GM23338 (cell line): ENCODE results near the gene PRPF31. TPM values are rescaled to one million over a fixed set of nuclear protein-coding genes. Genes with fewer than 3 reads are reported as not detected.

ENCODE experiments used
- ATAC-seq: fragments of 200-7000 bp; cut with Tn5 transposase; 3 replicates; pipeline ENCODE4 v1.9.1; 2020
- DNase-seq: peaks from one replicate; pipeline ENCODE4 v3.0.0-alpha.2; 2015; ENCODE audit warnings: low spot score
- H2AFZ ChIP-seq: fragments of 200-600 bp; sonication (generic); 2 replicates; pipeline ENCODE4 v1.8.0; 2016; ENCODE audit warnings: antibody characterized with exemption, mild to moderate bottlenecking, moderate library complexity
- H3F3A ChIP-seq: fragments of 200-600 bp; sonication (generic); replicated peaks from 2 replicates; pipeline ENCODE4 v1.8.0; 2017; ENCODE audit warnings: antibody characterized with exemption, mixed run types, low read depth
- H3K27ac ChIP-seq: fragments of 200-600 bp; sonication (generic); 2 replicates; pipeline ENCODE4 v1.6.1; 2016; ENCODE audit warnings: low read depth
- H3K27me3 ChIP-seq: fragments of 200-600 bp; sonication (generic); 2 replicates; pipeline ENCODE4 v1.8.0; 2016; ENCODE audit warnings: mild to moderate bottlenecking, mixed run types, moderate library complexity; ENCODE audit not compliant: insufficient read depth
- H3K36me3 ChIP-seq: fragments of 200-600 bp; sonication (generic); 2 replicates; pipeline ENCODE4 v1.8.0; 2016; ENCODE audit warnings: mild to moderate bottlenecking; ENCODE audit not compliant: insufficient read depth
- H3K4me1 ChIP-seq: fragments of 200-600 bp; sonication (generic); 2 replicates; pipeline ENCODE4 v1.8.0; 2016; ENCODE audit warnings: mild to moderate bottlenecking, moderate library complexity; ENCODE audit not compliant: insufficient read depth
- H3K4me2 ChIP-seq: fragments of 200-600 bp; sonication (generic); 2 replicates; pipeline ENCODE4 v1.7.1; 2017; ENCODE audit warnings: mixed run types
- H3K4me3 ChIP-seq: fragments of 200-600 bp; sonication (generic); 2 replicates; pipeline ENCODE4 v1.6.1; 2016; ENCODE audit warnings: mixed run types
- H3K79me2 ChIP-seq: fragments of 200-600 bp; sonication (generic); replicated peaks from 2 replicates; pipeline ENCODE4 v1.8.0; 2017; ENCODE audit warnings: mild to moderate bottlenecking; ENCODE audit not compliant: insufficient read depth
- H3K9me2 ChIP-seq: fragments of 200-600 bp; sonication (generic); 2 replicates; pipeline ENCODE4 v1.8.0; 2017; ENCODE audit not compliant: insufficient read depth
- H4K20me1 ChIP-seq: fragments of 200-600 bp; sonication (generic); replicated peaks from 2 replicates; pipeline ENCODE4 v1.8.0; 2017; ENCODE audit warnings: mild to moderate bottlenecking; ENCODE audit not compliant: insufficient read depth
- H3K27ac Mint-ChIP-seq: 2 replicates; pipeline ENCODE4 v1.8.0; 2020; ENCODE audit warnings: inconsistent platforms, mild to moderate bottlenecking, moderate library complexity, mixed read lengths
- H3K27me3 Mint-ChIP-seq: 3 replicates; pipeline ENCODE4 v1.8.0; 2022; ENCODE audit warnings: low read depth, mild to moderate bottlenecking, moderate library complexity, mixed read lengths, inconsistent platforms; ENCODE audit not compliant: insufficient read depth, poor library complexity
- H3K36me3 Mint-ChIP-seq: 3 replicates; pipeline ENCODE4 v1.8.0; 2021; ENCODE audit warnings: low read depth, mild to moderate bottlenecking, inconsistent platforms, moderate library complexity, mixed read lengths
- H3K4me1 Mint-ChIP-seq: 3 replicates; pipeline ENCODE4 v1.8.0; 2020; ENCODE audit warnings: mild to moderate bottlenecking, inconsistent platforms, mixed read lengths
- H3K4me3 Mint-ChIP-seq: 3 replicates; pipeline ENCODE4 v1.8.0; 2021; ENCODE audit warnings: moderate library complexity, mild to moderate bottlenecking, inconsistent platforms, mixed read lengths
- H3K9me3 Mint-ChIP-seq: 3 replicates; pipeline ENCODE4 v1.8.0; 2020; ENCODE audit warnings: moderate library complexity, mild to moderate bottlenecking, inconsistent platforms, mixed read lengths
- CREB1 ChIP-seq: fragments of 250-450 bp; sonication (Bioruptor Pico); IDR thresholded peaks from 2 replicates; pipeline ENCODE4 v1.5.0; 2020; ENCODE audit warnings: low read depth, mild to moderate bottlenecking, moderate library complexity
- CTCF ChIP-seq, 2 experiments: fragments of 200-600 bp in 1 of 2; sonication (generic) in 1 of 2; conservative IDR thresholded peaks; 2 replicates each; pipeline versions ENCODE4 v1.5.1 to v1.6.1; 2016 to 2017; ENCODE audit warnings: antibody characterized with exemption in 2 of 2, low read depth in 2 of 2, mild to moderate bottlenecking in 2 of 2, moderate library complexity in 1 of 2
- ETS1 ChIP-seq: IDR thresholded peaks from 2 replicates; pipeline ENCODE4 v1.6.1; 2016; ENCODE audit warnings: antibody characterized with exemption
- EZH2 ChIP-seq: fragments of 200-600 bp; sonication (generic); IDR thresholded peaks from one replicate; pipeline ENCODE4 v1.8.0; 2017; ENCODE audit warnings: antibody characterized with exemption, mild to moderate bottlenecking, low read depth; ENCODE audit not compliant: unreplicated experiment
- EZH2phosphoT487 ChIP-seq: fragments of 200-600 bp; sonication (generic); IDR thresholded peaks from one replicate; pipeline ENCODE4 v1.8.1; 2018; ENCODE audit warnings: antibody characterized with exemption; ENCODE audit not compliant: unreplicated experiment
- JUNB ChIP-seq: IDR thresholded peaks from one replicate; pipeline ENCODE4 v1.6.1; 2016; ENCODE audit warnings: antibody characterized with exemption; ENCODE audit not compliant: unreplicated experiment
- NANOG ChIP-seq: IDR thresholded peaks from 2 replicates; pipeline ENCODE4 v1.6.1; 2016; ENCODE audit warnings: antibody characterized with exemption, borderline replicate concordance
- POLR2AphosphoS5 ChIP-seq: IDR thresholded peaks from 2 replicates; pipeline ENCODE4 v1.6.1; 2016; ENCODE audit warnings: antibody characterized with exemption, low read depth
- REST ChIP-seq: IDR thresholded peaks from one replicate; pipeline ENCODE4 v1.6.1; 2018; ENCODE audit warnings: antibody characterized with exemption; ENCODE audit not compliant: unreplicated experiment
- STAT1 ChIP-seq: IDR thresholded peaks from one replicate; pipeline ENCODE4 v1.6.1; 2016; ENCODE audit warnings: antibody characterized with exemption; ENCODE audit not compliant: unreplicated experiment
- ZNF114 ChIP-seq: fragments of 250-450 bp; sonication (Bioruptor Pico); IDR thresholded peaks from 2 replicates; pipeline ENCODE4 v1.5.0; 2020; ENCODE audit warnings: mild to moderate bottlenecking, moderate library complexity
- ZNF331 ChIP-seq: fragments of 250-450 bp; sonication (Bioruptor Pico); IDR thresholded peaks from 2 replicates; pipeline ENCODE4 v1.5.0; 2020; ENCODE audit warnings: low read depth, mild to moderate bottlenecking, moderate library complexity
- ZNF462 ChIP-seq: fragments of 250-450 bp; sonication (Bioruptor Pico); IDR thresholded peaks from 2 replicates; pipeline ENCODE4 v1.5.0; 2020; ENCODE audit warnings: mild to moderate bottlenecking, moderate library complexity
- polyA plus RNA-seq: library from polyadenylated mRNA; unstranded; fragments of >200 nt; fragmentation: Nextera tagmentation; extraction: Ambion mirVana; gene quantifications from 2 replicates; pipeline ENCODE4 v1.2.1, GENCODE V29; 2016
- total RNA-seq: library from RNA; depleted of rRNA; stranded (reverse); fragments of >200 nt; shearing (Covaris generic); gene quantifications from 2 replicates; pipeline ENCODE4 v1.2.3, GENCODE V29; 2014

The PRPF31 gene
- total and polyA plus RNA-seq, 2 experiments from 2014 or later = 83.3 to 94.2 TPM

GRCh38 chr19:54147676-54148075, 32.1 kb downstream of the PRPF31 start:
- Histone ChIP-seq H4K20me1 (peaks cover 16% of the 10 kb centered on the region), H3K36me3 (peaks cover 27% of the 10 kb centered on the region), H3K4me3 (no peak overlapping the region), H3K9me2 (no peaks in the 10 kb centered on the region), H3K4me1 (no peaks in the 10 kb centered on the region), H3K27ac (no peak overlapping the region), H3F3A (no peaks in the 10 kb centered on the region; the same call in 1 of the 2 replicates), H3K27me3 (no peaks in the 10 kb centered on the region), H3K4me2 (no peak overlapping the region), H3K79me2 (peaks cover 5% of the 10 kb centered on the region; the same call in 1 of the 2 replicates), H2AFZ (no peak overlapping the region)
- Mint-ChIP-seq H3K4me3 (no peak overlapping the region), H3K4me1 (no peaks in the 10 kb centered on the region; the same call in 2 of the 3 replicates), H3K27ac (no peak overlapping the region; the same call in 1 of the 2 replicates), H3K36me3 (peaks cover 83% of the 10 kb centered on the region), H3K9me3 (no peaks in the 10 kb centered on the region; the same call in 2 of the 3 replicates), H3K27me3 (peaks cover 13% of the 10 kb centered on the region)
- DNase-seq = no peak
- no peak for ATAC-seq
- TF ChIP-seq ZNF114 = no peak
- TF ChIP-seq REST = no peak
- no peak for TF ChIP-seq CTCF (conservative IDR thresholded peaks at IDR 0.05; ENCODE audit: low read depth in 2 of 2)
- no peak for TF ChIP-seq ZNF462
- TF ChIP-seq POLR2AphosphoS5 = no peak
- TF ChIP-seq ETS1 = no peak
- TF ChIP-seq NANOG = no peak
- TF ChIP-seq CREB1 (CRISPR knock-in tag) = no peak
- no peak for TF ChIP-seq EZH2phosphoT487
- TF ChIP-seq ZNF331 = no peak
- TF ChIP-seq EZH2 = no peak
- no peak for TF ChIP-seq STAT1
- TF ChIP-seq JUNB = no peak
